Urothelium cell line (cell line): Measurements from ENCODE around the gene SH3RF1.

Experiments
- DNase-seq: peaks from one replicate; pipeline ENCODE4 v3.0.0; 2011; ENCODE audit warnings: low spot score, mixed read lengths
- FAIRE-seq: peaks from 2 replicates; lab custom pipeline; 2011; peaks lifted over from hg19 to GRCh38; lab: Jason Lieb, UNC

The SH3RF1 gene

GRCh38 chr4:169110633-169111032 lies 160.1 kb downstream of the SH3RF1 start:
- FAIRE-seq = no peak
- peak; percentile 9 for DNase-seq

- no peak for DNase-seq
- FAIRE-seq = no peak
Measured at GRCh38 chr4:169109035-169109675, 161.6 kb downstream of the SH3RF1 start.

GRCh38 chr4:169108303-169108702 lies 162.5 kb downstream of the SH3RF1 start:
- FAIRE-seq = no peak
- DNase-seq = no peak

GRCh38 chr4:169107528-169107927 lies 163.2 kb downstream of the SH3RF1 start:
- FAIRE-seq (no peak), DNase-seq (no peak)

GRCh38 chr4:169106696-169107229 lies 164.0 kb downstream of the SH3RF1 start:
- FAIRE-seq = no peak
- DNase-seq = no peak

GRCh38 chr4:169105620-169106019 lies 165.1 kb downstream of the SH3RF1 start:
- DNase-seq (no peak), FAIRE-seq (no peak)

GRCh38 chr4:169103966-169104412 lies 166.8 kb downstream of the SH3RF1 start:
- DNase-seq = no peak
- no peak for FAIRE-seq

GRCh38 chr4:169102026-169102425 lies 168.7 kb downstream of the SH3RF1 start:
- DNase-seq = no peak
- FAIRE-seq = no peak

GRCh38 chr4:169100670-169101101 lies 170.1 kb downstream of the SH3RF1 start:
- DNase-seq = no peak
- no peak for FAIRE-seq

- DNase-seq (no peak), FAIRE-seq (no peak)
Measured at GRCh38 chr4:169099771-169100180, 171.0 kb downstream of the SH3RF1 start.

- DNase-seq (no peak), FAIRE-seq (no peak)
Measured at GRCh38 chr4:169098969-169099690, 171.6 kb downstream of the SH3RF1 start.

GRCh38 chr4:169098532-169098931 lies 172.2 kb downstream of the SH3RF1 start:
- no peak for FAIRE-seq
- no peak for DNase-seq

- FAIRE-seq (no peak), DNase-seq (no peak)
Measured at GRCh38 chr4:169098054-169098497, 172.7 kb downstream of the SH3RF1 start.

GRCh38 chr4:169096221-169096620 lies 174.5 kb downstream of the SH3RF1 start:
- DNase-seq (no peak), FAIRE-seq (no peak)

GRCh38 chr4:169094656-169095231 lies 176.0 kb downstream of the SH3RF1 start:
- no peak for FAIRE-seq
- DNase-seq = no peak

- DNase-seq = no peak
- no peak for FAIRE-seq
Measured at GRCh38 chr4:169092889-169093522, 177.8 kb downstream of the SH3RF1 start.

- peak; percentile 42 for FAIRE-seq
- DNase-seq = no peak
Measured at GRCh38 chr4:169090484-169091215, 180.1 kb downstream of the SH3RF1 start.

- no peak for FAIRE-seq
- no peak for DNase-seq
Measured at GRCh38 chr4:169089004-169089403, 181.8 kb downstream of the SH3RF1 start.

GRCh38 chr4:169084954-169085353 lies 185.8 kb downstream of the SH3RF1 start:
- DNase-seq = no peak
- no peak for FAIRE-seq

GRCh38 chr4:169080981-169081380 lies 189.8 kb downstream of the SH3RF1 start:
- DNase-seq = no peak
- no peak for FAIRE-seq
